ENCODE measurements around the gene TULP4.

The TULP4 gene

GRCh38 chr6:158499601-158500000, 187.3 kb downstream of the TULP4 start:
- in situ Hi-C loops (cut with MboI; ENCODE audit: low sequenced_read_pairs): no loop called here

GRCh38 chr6:158500016-158500735, 187.9 kb downstream of the TULP4 start:
- in situ Hi-C loops (cut with MboI; ENCODE audit: low sequenced_read_pairs): no loop called here

- in situ Hi-C loops (cut with MboI; ENCODE audit: low sequenced_read_pairs): no loop called here
These were observed 189.3 kb downstream of the TULP4 start for GRCh38 chr6:158501360-158502262.

- in situ Hi-C loops (cut with MboI; ENCODE audit: low sequenced_read_pairs): no loop called here
These were observed 190.1 kb downstream of the TULP4 start for GRCh38 chr6:158502263-158502950.

- in situ Hi-C loops (cut with MboI; ENCODE audit: low sequenced_read_pairs): no loop called here
These were observed 191.0 kb downstream of the TULP4 start for GRCh38 chr6:158503222-158503621.

GRCh38 chr6:158503846-158504245, 191.6 kb downstream of the TULP4 start:
- in situ Hi-C loops (cut with MboI; ENCODE audit: low sequenced_read_pairs): no loop called here

- in situ Hi-C loops (cut with MboI; ENCODE audit: low sequenced_read_pairs): no loop called here
These were observed 192.9 kb downstream of the TULP4 start for GRCh38 chr6:158505194-158505593.

- in situ Hi-C loops (cut with MboI; ENCODE audit: low sequenced_read_pairs): no loop called here
These were observed 194.3 kb downstream of the TULP4 start for GRCh38 chr6:158506601-158507000.

- in situ Hi-C loops (cut with MboI; ENCODE audit: low sequenced_read_pairs): no loop called here
These were observed 194.9 kb downstream of the TULP4 start for GRCh38 chr6:158507174-158507573.

GRCh38 chr6:158508450-158508849, 196.2 kb downstream of the TULP4 start:
- in situ Hi-C loops (cut with MboI; ENCODE audit: low sequenced_read_pairs): no loop called here

- in situ Hi-C loops (cut with MboI; ENCODE audit: low sequenced_read_pairs): no loop called here
These were observed 197.2 kb downstream of the TULP4 start for GRCh38 chr6:158509465-158509864.

GRCh38 chr6:158512809-158513208, 200.5 kb downstream of the TULP4 start:
- in situ Hi-C loops (cut with MboI; ENCODE audit: low sequenced_read_pairs): no loop called here

- in situ Hi-C loops (cut with MboI; ENCODE audit: low sequenced_read_pairs): no loop called here
These were observed 201.9 kb downstream of the TULP4 start for GRCh38 chr6:158514176-158514575.

GRCh38 chr6:158514991-158515390, 202.7 kb downstream of the TULP4 start:
- in situ Hi-C loops (cut with MboI; ENCODE audit: low sequenced_read_pairs): no loop called here

- in situ Hi-C loops (cut with MboI; ENCODE audit: low sequenced_read_pairs): no loop called here
These were observed 203.8 kb downstream of the TULP4 start for GRCh38 chr6:158516098-158516497.

GRCh38 chr6:158517038-158517437, 204.8 kb downstream of the TULP4 start:
- in situ Hi-C loops (cut with MboI; ENCODE audit: low sequenced_read_pairs): no loop called here

GRCh38 chr6:158517581-158517980, 205.3 kb downstream of the TULP4 start:
- in situ Hi-C loops (cut with MboI; ENCODE audit: low sequenced_read_pairs): no loop called here

GRCh38 chr6:158518191-158519127, 206.2 kb downstream of the TULP4 start:
- in situ Hi-C loops (cut with MboI; ENCODE audit: low sequenced_read_pairs): no loop called here

- in situ Hi-C loops (cut with MboI; ENCODE audit: low sequenced_read_pairs): no loop called here
These were observed 207.0 kb downstream of the TULP4 start for GRCh38 chr6:158519300-158519699.

- in situ Hi-C loops (cut with MboI; ENCODE audit: low sequenced_read_pairs): no loop called here
These were observed 207.5 kb downstream of the TULP4 start for GRCh38 chr6:158519761-158520160.
